ENCODE results near the gene MRPL34. TPM values are rescaled to one million over a fixed set of nuclear protein-coding genes. Genes with fewer than 3 reads are reported as not detected.

The MRPL34 gene
- total RNA-seq, 1 experiment from 2014 or later, result 191 TPM

DNA sequence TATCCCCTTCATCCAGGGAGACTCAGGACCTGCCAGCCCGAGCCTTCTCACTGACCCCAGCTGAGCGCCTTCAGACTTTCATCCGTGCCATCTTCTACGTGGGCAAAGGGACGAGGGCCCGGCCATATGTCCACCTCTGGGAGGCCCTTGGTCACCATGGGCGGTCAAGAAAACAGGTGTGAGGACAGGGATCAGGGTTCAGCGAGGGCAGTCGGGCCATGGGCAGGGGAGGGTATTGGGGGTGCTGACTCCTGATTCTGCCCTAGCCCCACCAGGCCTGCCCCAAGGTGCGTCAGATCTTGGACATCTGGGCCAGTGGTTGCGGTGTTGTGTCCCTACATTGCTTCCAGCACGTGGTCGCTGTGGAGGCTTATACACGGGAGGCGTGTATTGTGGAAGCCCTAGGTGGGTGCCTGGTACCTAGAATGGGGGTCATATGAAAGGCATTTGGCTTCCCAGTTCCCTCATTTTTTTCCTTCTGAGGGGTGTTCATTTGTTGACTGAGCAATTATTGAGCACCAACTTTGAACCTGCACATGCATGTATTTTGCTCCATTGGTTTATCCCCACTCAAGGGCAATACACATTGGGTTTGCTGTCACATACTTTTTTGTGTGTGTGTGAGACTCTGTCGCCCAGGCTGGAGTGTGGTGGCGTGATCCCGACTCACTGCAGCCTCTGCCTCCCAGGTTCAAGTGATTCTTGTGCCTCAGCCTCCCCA lies 20.1 kb upstream of the MRPL34 start:
- no peaks in the 10 kb centered on the region for H3K36me3 ChIP-seq (ENCODE audit: low read depth, low read length)
- no peaks in the 10 kb centered on the region for H3K9me3 ChIP-seq (ENCODE audit: low read length)
- DNase-seq, result no peak
- no peaks in the 10 kb centered on the region for H3K27me3 ChIP-seq (ENCODE audit: low read length)
- H3K9me2 ChIP-seq (replicated peaks; ENCODE audit: low read length), result no peaks in the 10 kb centered on the region
- H3K4me2 ChIP-seq (ENCODE audit: low read length), result no peak overlapping the region
- no peak overlapping the region for H3K27ac ChIP-seq (ENCODE audit: low read length)
- H3K79me2 ChIP-seq (ENCODE audit: low read length), result no peaks in the 10 kb centered on the region
- no peaks in the 10 kb centered on the region for H4K20me1 ChIP-seq (ENCODE audit: low read length)
- intact Hi-C loops (cut with micrococcal nuclease), result no loop called here
- ChIA-PET CTCF (interaction anchor here (0.6 kb wide), 1 partner anchor 48 kb away, joined by 5 read pairs; no protein-coding TSS in a partner anchor), POLR2A (ENCODE audit: unreplicated experiment) (no interaction called here)
- no peaks in the 10 kb centered on the region for H3K4me1 ChIP-seq (ENCODE audit: insufficient read depth, low read length)
- BruUV-seq (replicated peaks), result no TSS peak
- H3K4me3 ChIP-seq (ENCODE audit: low read length), result no peak overlapping the region
- no peak overlapping the region for H2AFZ ChIP-seq (ENCODE audit: low read length)
- ATAC-seq, result no peak
- H3F3A ChIP-seq (ENCODE audit: low read length, unreplicated experiment), result no peaks in the 10 kb centered on the region
- TF ChIP-seq, protein P1, sequence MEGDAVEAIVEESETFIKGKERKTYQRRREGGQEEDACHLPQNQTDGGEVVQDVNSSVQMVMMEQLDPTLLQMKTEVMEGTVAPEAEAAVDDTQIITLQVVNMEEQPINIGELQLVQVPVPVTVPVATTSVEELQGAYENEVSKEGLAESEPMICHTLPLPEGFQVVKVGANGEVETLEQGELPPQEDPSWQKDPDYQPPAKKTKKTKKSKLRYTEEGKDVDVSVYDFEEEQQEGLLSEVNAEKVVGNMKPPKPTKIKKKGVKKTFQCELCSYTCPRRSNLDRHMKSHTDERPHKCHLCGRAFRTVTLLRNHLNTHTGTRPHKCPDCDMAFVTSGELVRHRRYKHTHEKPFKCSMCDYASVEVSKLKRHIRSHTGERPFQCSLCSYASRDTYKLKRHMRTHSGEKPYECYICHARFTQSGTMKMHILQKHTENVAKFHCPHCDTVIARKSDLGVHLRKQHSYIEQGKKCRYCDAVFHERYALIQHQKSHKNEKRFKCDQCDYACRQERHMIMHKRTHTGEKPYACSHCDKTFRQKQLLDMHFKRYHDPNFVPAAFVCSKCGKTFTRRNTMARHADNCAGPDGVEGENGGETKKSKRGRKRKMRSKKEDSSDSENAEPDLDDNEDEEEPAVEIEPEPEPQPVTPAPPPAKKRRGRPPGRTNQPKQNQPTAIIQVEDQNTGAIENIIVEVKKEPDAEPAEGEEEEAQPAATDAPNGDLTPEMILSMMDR (conservative IDR thresholded peaks at IDR 0.05; ENCODE audit: low read depth, low read length), result no peak
- no peak for TF ChIP-seq EZH2phosphoT487 (IDR thresholded peaks at IDR 0.05; ENCODE audit: borderline replicate concordance, low read length)
- TF ChIP-seq EZH2 (IDR thresholded peaks at IDR 0.05; ENCODE audit: low read length, unreplicated experiment), result no peak
- H3K9ac ChIP-seq (ENCODE audit: low read length), result no peak overlapping the region

DNA sequence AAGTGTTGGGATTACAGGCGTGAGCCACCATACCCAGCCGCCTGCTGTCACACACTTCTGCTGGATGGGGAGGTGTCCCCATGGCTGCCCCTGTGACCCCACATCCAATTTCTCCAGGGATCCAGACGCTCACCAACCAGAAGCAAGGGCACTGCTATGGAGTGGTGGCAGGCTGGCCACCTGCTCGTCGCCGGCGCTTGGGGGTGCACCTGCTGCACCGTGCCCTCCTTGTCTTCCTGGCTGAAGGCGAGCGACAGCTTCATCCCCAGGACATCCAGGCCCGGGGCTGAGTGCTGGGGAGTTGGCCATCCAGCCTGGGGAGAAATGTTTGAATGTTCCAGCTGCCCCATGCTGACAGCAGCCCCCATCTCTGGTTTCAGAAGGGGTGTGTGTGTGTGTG lies 19.4 kb upstream of the MRPL34 start:
- H3K9me2 ChIP-seq (replicated peaks; ENCODE audit: low read length), result no peaks in the 10 kb centered on the region
- no peak overlapping the region for H3K4me2 ChIP-seq (ENCODE audit: low read length)
- no peak overlapping the region for H3K27ac ChIP-seq (ENCODE audit: low read length)
- H4K20me1 ChIP-seq (ENCODE audit: low read length), result no peaks in the 10 kb centered on the region
- TF ChIP-seq EZH2phosphoT487 (IDR thresholded peaks at IDR 0.05; ENCODE audit: borderline replicate concordance, low read length) (no peak), EZH2 (IDR thresholded peaks at IDR 0.05; ENCODE audit: low read length, unreplicated experiment) (no peak)
- TF ChIP-seq, protein P1 (conservative IDR thresholded peaks at IDR 0.05; ENCODE audit: low read depth, low read length), result no peak
- H3K36me3 ChIP-seq (ENCODE audit: low read depth, low read length), result no peaks in the 10 kb centered on the region
- no peak overlapping the region for H3K9ac ChIP-seq (ENCODE audit: low read length)
- H3K27me3 ChIP-seq (ENCODE audit: low read length), result no peaks in the 10 kb centered on the region
- no peaks in the 10 kb centered on the region for H3F3A ChIP-seq (ENCODE audit: low read length, unreplicated experiment)
- CTCF ChIA-PET, result interaction anchor here (0.6 kb wide), 1 partner anchor 31 kb away, joined by 8 read pairs; no protein-coding TSS in a partner anchor
- H3K4me1 ChIP-seq (ENCODE audit: insufficient read depth, low read length), result no peaks in the 10 kb centered on the region
- no peaks in the 10 kb centered on the region for H3K9me3 ChIP-seq (ENCODE audit: low read length)
- H2AFZ ChIP-seq (ENCODE audit: low read length), result no peak overlapping the region
- POLR2A ChIA-PET (ENCODE audit: unreplicated experiment), result no interaction called here
- ATAC-seq (no peak), DNase-seq (no peak)
- no peak overlapping the region for H3K4me3 ChIP-seq (ENCODE audit: low read length)
- no peaks in the 10 kb centered on the region for H3K79me2 ChIP-seq (ENCODE audit: low read length)
- intact Hi-C loops (cut with micrococcal nuclease), result no loop called here
- no TSS peak for BruUV-seq (replicated peaks)

DNA sequence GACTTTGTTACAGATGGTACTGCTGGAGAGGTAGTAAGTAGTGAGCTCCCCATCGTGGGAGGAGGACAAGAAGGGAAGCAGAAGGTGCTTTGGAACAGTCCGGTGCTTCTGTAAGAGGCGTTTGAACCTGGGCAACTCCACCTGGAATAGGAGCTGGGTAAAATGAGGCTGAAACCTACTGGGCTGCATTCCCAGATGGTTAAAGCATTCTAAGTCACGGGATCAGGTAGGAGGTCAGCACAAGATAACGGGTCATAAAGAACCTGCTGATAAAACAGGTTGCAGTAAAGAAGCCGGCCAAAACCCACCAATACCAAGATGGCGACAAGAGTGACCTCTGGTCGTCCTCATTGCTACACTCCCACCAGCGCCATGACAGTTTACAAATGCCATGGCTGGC lies 18.9 kb upstream of the MRPL34 start:
- no peak for DNase-seq
- H3K79me2 ChIP-seq (ENCODE audit: low read length), result no peaks in the 10 kb centered on the region
- intact Hi-C loops (cut with micrococcal nuclease), result no loop called here
- TF ChIP-seq, protein P1 (conservative IDR thresholded peaks at IDR 0.05; ENCODE audit: low read depth, low read length), result no peak
- TF ChIP-seq EZH2phosphoT487 (IDR thresholded peaks at IDR 0.05; ENCODE audit: borderline replicate concordance, low read length) (no peak), EZH2 (IDR thresholded peaks at IDR 0.05; ENCODE audit: low read length, unreplicated experiment) (no peak)
- no peak for ATAC-seq
- H3K9me2 ChIP-seq (replicated peaks; ENCODE audit: low read length), result no peaks in the 10 kb centered on the region
- ChIA-PET POLR2A (ENCODE audit: unreplicated experiment) (no interaction called here), CTCF (interaction anchor here (0.6 kb wide), 1 partner anchor 31 kb away, joined by 8 read pairs; no protein-coding TSS in a partner anchor)
- H3K4me3 ChIP-seq (ENCODE audit: low read length), result no peak overlapping the region
- H3K9me3 ChIP-seq (ENCODE audit: low read length), result no peaks in the 10 kb centered on the region
- H3F3A ChIP-seq (ENCODE audit: low read length, unreplicated experiment), result no peaks in the 10 kb centered on the region
- no peaks in the 10 kb centered on the region for H3K36me3 ChIP-seq (ENCODE audit: low read depth, low read length)
- H3K4me2 ChIP-seq (ENCODE audit: low read length), result no peak overlapping the region
- no peaks in the 10 kb centered on the region for H4K20me1 ChIP-seq (ENCODE audit: low read length)
- H3K4me1 ChIP-seq (ENCODE audit: insufficient read depth, low read length), result no peaks in the 10 kb centered on the region
- no peak overlapping the region for H2AFZ ChIP-seq (ENCODE audit: low read length)
- no TSS peak for BruUV-seq (replicated peaks)
- H3K9ac ChIP-seq (ENCODE audit: low read length), result no peak overlapping the region
- no peak overlapping the region for H3K27ac ChIP-seq (ENCODE audit: low read length)
- no peaks in the 10 kb centered on the region for H3K27me3 ChIP-seq (ENCODE audit: low read length)
